Astrocyte (in vitro differentiated cells and primary cell): ENCODE measurements around the gene WDR5. TPM values are rescaled to one million over a fixed set of nuclear protein-coding genes. Genes with fewer than 3 reads are reported as not detected.

Experiments
- DNase-seq: peaks from one replicate; pipeline ENCODE4 v3.0.0-alpha.2; 2010; ENCODE audit warnings: low read depth
- FAIRE-seq: peaks from 2 replicates; lab custom pipeline; 2011; peaks lifted over from hg19 to GRCh38; lab: Jason Lieb, UNC
- H2AFZ ChIP-seq: 2 replicates; pipeline ENCODE4 v1.6.0; 2012; ENCODE audit warnings: low read depth, low read length, inconsistent platforms
- H3K27ac ChIP-seq: 2 replicates; pipeline ENCODE4 v1.5.1; 2011; ENCODE audit warnings: low read depth, low read length, inconsistent platforms
- H3K27me3 ChIP-seq: 2 replicates; pipeline ENCODE4 v1.6.0; 2011; ENCODE audit warnings: low read length, inconsistent platforms; ENCODE audit not compliant: insufficient read depth
- H3K36me3 ChIP-seq: 2 replicates; pipeline ENCODE4 v1.5.1; 2011; ENCODE audit warnings: low read length, inconsistent platforms; ENCODE audit not compliant: insufficient read depth
- H3K4me1 ChIP-seq: 2 replicates; pipeline ENCODE4 v1.5.1; 2011; ENCODE audit warnings: low read length, inconsistent platforms; ENCODE audit not compliant: insufficient read depth
- H3K4me2 ChIP-seq: 2 replicates; pipeline ENCODE4 v1.6.0; 2012; ENCODE audit warnings: low read length, inconsistent platforms
- H3K4me3 ChIP-seq: 2 replicates; pipeline ENCODE4 v1.5.1; 2011; ENCODE audit warnings: low read depth, mild to moderate bottlenecking, low read length, inconsistent platforms; ENCODE audit not compliant: insufficient read depth
- H3K79me2 ChIP-seq: 2 replicates; pipeline ENCODE4 v1.6.0; 2012; ENCODE audit warnings: mild to moderate bottlenecking, low read length, inconsistent platforms; ENCODE audit not compliant: insufficient read depth
- H3K9ac ChIP-seq: 2 replicates; pipeline ENCODE4 v1.6.0; 2012; ENCODE audit warnings: mild to moderate bottlenecking, low read length, inconsistent platforms
- H3K9me3 ChIP-seq: 2 replicates; pipeline ENCODE4 v1.5.1; 2012; ENCODE audit warnings: low read depth, mild to moderate bottlenecking, low read length, inconsistent platforms; ENCODE audit not compliant: insufficient read depth
- H4K20me1 ChIP-seq: 2 replicates; pipeline ENCODE4 v1.6.0; 2012; ENCODE audit warnings: low read length, inconsistent platforms; ENCODE audit not compliant: insufficient read depth
- H3K27ac Mint-ChIP-seq: one replicate; pipeline ENCODE4 v1.8.0; 2021; ENCODE audit warnings: mild to moderate bottlenecking, mixed read lengths; ENCODE audit not compliant: unreplicated experiment
- H3K27me3 Mint-ChIP-seq: one replicate; pipeline ENCODE4 v1.8.0; 2021; ENCODE audit warnings: low read depth, mixed read lengths; ENCODE audit not compliant: unreplicated experiment
- H3K36me3 Mint-ChIP-seq: one replicate; pipeline ENCODE4 v1.8.0; 2021; ENCODE audit warnings: low read depth, mixed read lengths; ENCODE audit not compliant: unreplicated experiment
- H3K4me1 Mint-ChIP-seq: one replicate; pipeline ENCODE4 v1.8.0; 2021; ENCODE audit warnings: low read depth, mixed read lengths; ENCODE audit not compliant: unreplicated experiment
- H3K4me3 Mint-ChIP-seq: one replicate; pipeline ENCODE4 v1.8.0; 2021; ENCODE audit warnings: mild to moderate bottlenecking, moderate library complexity, mixed read lengths; ENCODE audit not compliant: unreplicated experiment
- H3K9me3 Mint-ChIP-seq: one replicate; pipeline ENCODE4 v1.8.0; 2021; ENCODE audit warnings: mild to moderate bottlenecking, mixed read lengths; ENCODE audit not compliant: unreplicated experiment
- EZH2 ChIP-seq: IDR thresholded peaks from 2 replicates; pipeline ENCODE4 v1.6.1; 2012; ENCODE audit warnings: mild to moderate bottlenecking, low read length, inconsistent platforms; ENCODE audit not compliant: insufficient read depth
- total RNA-seq: library from RNA; stranded (reverse); gene quantifications from 2 replicates; pipeline ENCODE4 v1.2.1, GENCODE V29; 2021
- TF ChIP-seq, protein P1 (sequence below): IDR thresholded peaks from 2 replicates; pipeline ENCODE4 v1.5.1; 2011; ENCODE audit warnings: low read depth, mild to moderate bottlenecking, inconsistent platforms, low read length, moderate library complexity; ENCODE audit not compliant: insufficient read depth

Gene WDR5
- total RNA-seq, 1 donor from 2014 or later, result 28.1 TPM

DNA sequence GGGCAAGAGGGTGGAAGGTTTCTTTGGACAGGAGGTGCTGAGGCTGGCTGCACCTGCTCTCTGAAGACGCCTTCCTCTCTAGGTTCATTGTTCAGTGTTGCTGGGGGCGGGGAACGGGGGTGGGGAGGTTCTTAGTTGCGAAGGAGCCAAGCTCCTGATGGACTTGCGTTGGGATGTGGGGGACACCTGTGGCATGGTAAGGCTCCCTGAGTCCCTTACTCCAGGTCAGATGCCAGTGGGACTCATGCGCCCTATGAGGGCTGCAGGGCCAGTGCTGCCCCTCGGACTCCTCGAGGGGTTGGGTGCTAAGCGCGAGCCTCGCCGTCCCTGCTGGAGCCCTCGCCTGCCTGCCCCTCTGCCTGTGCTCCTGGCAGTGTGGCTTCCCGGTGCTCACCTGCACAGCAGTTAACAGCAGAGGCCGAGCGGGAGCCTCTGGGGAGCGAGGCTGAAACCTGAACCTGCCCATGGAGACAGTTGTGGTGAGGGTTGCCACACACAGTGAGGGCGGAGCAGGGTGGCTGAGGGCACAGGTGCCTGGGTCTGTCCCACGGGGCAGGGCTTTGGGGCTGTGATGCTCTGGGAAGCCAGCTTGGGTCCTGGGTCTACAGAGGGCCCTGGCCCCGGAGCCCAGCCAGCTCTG lies 23.0 kb downstream of the WDR5 start:
- H3K27ac ChIP-seq, result no peak overlapping the region
- no peak for TF ChIP-seq EZH2
- TF ChIP-seq, protein P1, sequence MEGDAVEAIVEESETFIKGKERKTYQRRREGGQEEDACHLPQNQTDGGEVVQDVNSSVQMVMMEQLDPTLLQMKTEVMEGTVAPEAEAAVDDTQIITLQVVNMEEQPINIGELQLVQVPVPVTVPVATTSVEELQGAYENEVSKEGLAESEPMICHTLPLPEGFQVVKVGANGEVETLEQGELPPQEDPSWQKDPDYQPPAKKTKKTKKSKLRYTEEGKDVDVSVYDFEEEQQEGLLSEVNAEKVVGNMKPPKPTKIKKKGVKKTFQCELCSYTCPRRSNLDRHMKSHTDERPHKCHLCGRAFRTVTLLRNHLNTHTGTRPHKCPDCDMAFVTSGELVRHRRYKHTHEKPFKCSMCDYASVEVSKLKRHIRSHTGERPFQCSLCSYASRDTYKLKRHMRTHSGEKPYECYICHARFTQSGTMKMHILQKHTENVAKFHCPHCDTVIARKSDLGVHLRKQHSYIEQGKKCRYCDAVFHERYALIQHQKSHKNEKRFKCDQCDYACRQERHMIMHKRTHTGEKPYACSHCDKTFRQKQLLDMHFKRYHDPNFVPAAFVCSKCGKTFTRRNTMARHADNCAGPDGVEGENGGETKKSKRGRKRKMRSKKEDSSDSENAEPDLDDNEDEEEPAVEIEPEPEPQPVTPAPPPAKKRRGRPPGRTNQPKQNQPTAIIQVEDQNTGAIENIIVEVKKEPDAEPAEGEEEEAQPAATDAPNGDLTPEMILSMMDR, result no peak
- Mint-ChIP-seq H3K4me1 (no peaks in the 10 kb centered on the region), H3K4me3 (no peak overlapping the region), H3K27ac (no peak overlapping the region), H3K27me3 (no peaks in the 10 kb centered on the region), H3K9me3 (no peaks in the 10 kb centered on the region), H3K36me3 (peaks cover 16% of the 10 kb centered on the region)
- no peak for DNase-seq
- peaks cover 15% of the 10 kb centered on the region for H4K20me1 ChIP-seq
- H3K9ac ChIP-seq, result no peak overlapping the region
- no peak overlapping the region for H3K4me2 ChIP-seq
- peaks cover 4% of the 10 kb centered on the region for H3K4me1 ChIP-seq
- no peak overlapping the region for H3K4me3 ChIP-seq
- H3K27me3 ChIP-seq, result no peaks in the 10 kb centered on the region
- no peak for FAIRE-seq
- H3K79me2 ChIP-seq, result peaks cover 4% of the 10 kb centered on the region
- H3K9me3 ChIP-seq, result no peaks in the 10 kb centered on the region
- no peak overlapping the region for H2AFZ ChIP-seq
- H3K36me3 ChIP-seq, result peaks cover 23% of the 10 kb centered on the region

DNA sequence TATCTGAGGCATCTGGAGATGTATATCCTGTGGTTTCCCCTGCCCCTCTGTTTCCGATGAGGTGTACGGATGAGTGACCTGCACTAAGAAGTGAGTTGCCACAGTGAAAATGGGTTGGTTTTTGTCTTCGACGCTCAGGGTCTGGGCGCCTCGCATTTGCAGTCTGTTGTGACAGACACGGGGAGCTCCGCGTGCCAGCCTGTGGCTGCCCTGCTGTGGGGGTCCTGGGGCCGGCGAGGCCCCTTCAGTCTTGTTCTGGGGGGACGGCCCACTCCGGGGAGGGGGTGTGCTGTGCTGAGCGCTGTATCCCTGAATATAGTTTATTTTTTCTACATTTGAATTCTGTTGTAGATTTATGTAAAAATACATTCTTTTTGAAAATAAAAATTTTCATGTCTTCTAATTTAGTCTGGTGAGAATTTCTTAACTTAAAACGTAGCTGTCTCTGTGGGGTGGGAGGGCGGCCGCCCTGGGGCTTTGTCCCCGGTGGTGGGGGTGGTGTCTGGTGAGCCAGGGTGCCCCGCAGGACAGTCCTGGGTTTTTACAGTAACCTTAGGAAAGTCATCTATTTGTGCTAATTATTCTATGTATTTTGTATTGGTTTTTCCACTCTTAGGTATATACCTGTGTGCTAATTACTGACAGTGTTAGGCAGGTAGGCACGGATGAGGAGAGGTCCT lies 23.8 kb downstream of the WDR5 start:
- H3K4me1 ChIP-seq, result peaks cover 4% of the 10 kb centered on the region
- Mint-ChIP-seq H3K27me3 (no peaks in the 10 kb centered on the region), H3K27ac (no peak overlapping the region), H3K4me1 (no peaks in the 10 kb centered on the region), H3K9me3 (no peaks in the 10 kb centered on the region), H3K4me3 (no peak overlapping the region), H3K36me3 (peaks cover 15% of the 10 kb centered on the region)
- no peak overlapping the region for H3K4me2 ChIP-seq
- peaks cover 13% of the 10 kb centered on the region for H4K20me1 ChIP-seq
- TF ChIP-seq, protein P1, result no peak
- TF ChIP-seq EZH2, result no peak
- peaks cover 4% of the 10 kb centered on the region for H3K79me2 ChIP-seq
- no peak for FAIRE-seq
- no peak overlapping the region for H3K27ac ChIP-seq
- no peak overlapping the region for H3K4me3 ChIP-seq
- H3K9me3 ChIP-seq, result no peaks in the 10 kb centered on the region
- no peak for DNase-seq
- no peaks in the 10 kb centered on the region for H3K27me3 ChIP-seq
- no peak overlapping the region for H3K9ac ChIP-seq
- H2AFZ ChIP-seq, result no peak overlapping the region
- peaks cover 21% of the 10 kb centered on the region for H3K36me3 ChIP-seq

DNA sequence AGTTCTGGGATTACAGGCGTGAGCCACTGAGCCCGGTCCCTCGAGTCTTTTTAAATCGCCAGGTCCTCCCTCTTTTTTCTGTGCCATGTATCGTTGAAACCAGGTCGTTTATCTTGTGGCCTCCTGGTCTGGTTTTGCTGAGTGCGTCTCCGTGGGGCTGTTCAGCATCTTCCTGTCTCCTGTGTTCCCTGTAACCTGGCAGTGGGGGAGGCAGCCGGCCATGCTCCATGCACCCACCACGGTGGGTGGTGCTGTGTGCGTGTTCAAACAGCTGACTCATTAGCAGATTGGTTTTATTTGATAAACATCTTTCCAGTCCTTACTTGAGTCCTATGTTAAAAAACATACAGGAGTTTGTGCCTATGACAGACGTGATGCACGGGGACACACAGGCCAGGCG lies 25.8 kb downstream of the WDR5 start:
- Histone ChIP-seq H3K27ac (no peak overlapping the region), H3K4me1 (peaks cover 8% of the 10 kb centered on the region), H2AFZ (no peak overlapping the region), H3K27me3 (no peaks in the 10 kb centered on the region), H4K20me1 (no peaks in the 10 kb centered on the region), H3K4me3 (no peak overlapping the region), H3K9me3 (no peaks in the 10 kb centered on the region), H3K79me2 (peaks cover under 1% of the 10 kb centered on the region), H3K4me2 (no peak overlapping the region), H3K36me3 (peaks cover 11% of the 10 kb centered on the region), H3K9ac (no peak overlapping the region)
- DNase-seq, result no peak
- TF ChIP-seq, protein P1, result no peak
- TF ChIP-seq EZH2, result no peak
- no peaks in the 10 kb centered on the region for H3K9me3 Mint-ChIP-seq
- no peak overlapping the region for H3K27ac Mint-ChIP-seq
- no peak overlapping the region for H3K4me3 Mint-ChIP-seq
- no peaks in the 10 kb centered on the region for H3K4me1 Mint-ChIP-seq
- H3K27me3 Mint-ChIP-seq, result no peaks in the 10 kb centered on the region
- peaks cover 5% of the 10 kb centered on the region for H3K36me3 Mint-ChIP-seq
- FAIRE-seq, result no peak
